ENCODE measurements around the gene IQCH.

- no peak for TF ChIP-seq CTCF (conservative IDR thresholded peaks at IDR 0.05 in 1 of 2, IDR thresholded peaks at IDR 0.05 in 1 of 2; ENCODE audit: extremely low read depth in 1 of 2, insufficient read depth in 1 of 2, low read depth in 1 of 2, low read length in 2 of 2)
- no peak for TF ChIP-seq EZH2 (IDR thresholded peaks at IDR 0.05; ENCODE audit: borderline replicate concordance, low read length)
Measured at GRCh38 chr15:67416891-67417290, 162.3 kb downstream of the IQCH start.

All from mammary epithelial cell (primary cell).